Activated CD8-positive, alpha-beta memory T cell treated with anti-CD3 and anti-CD28 coated beads for 48 hours (primary cell): ENCODE results near the gene SMIM9.

Experiments used
- DNase-seq, 3 experiments: peaks; one replicate each; pipeline ENCODE4 v3.0.0-alpha.2; 2020; ENCODE audit warnings: low read depth in 2 of 3, low spot score in 2 of 3

SMIM9 gene

GRCh38 chrX:154784149-154784995 lies 50.1 kb downstream of the SMIM9 start:
- no peak for DNase-seq

DNA sequence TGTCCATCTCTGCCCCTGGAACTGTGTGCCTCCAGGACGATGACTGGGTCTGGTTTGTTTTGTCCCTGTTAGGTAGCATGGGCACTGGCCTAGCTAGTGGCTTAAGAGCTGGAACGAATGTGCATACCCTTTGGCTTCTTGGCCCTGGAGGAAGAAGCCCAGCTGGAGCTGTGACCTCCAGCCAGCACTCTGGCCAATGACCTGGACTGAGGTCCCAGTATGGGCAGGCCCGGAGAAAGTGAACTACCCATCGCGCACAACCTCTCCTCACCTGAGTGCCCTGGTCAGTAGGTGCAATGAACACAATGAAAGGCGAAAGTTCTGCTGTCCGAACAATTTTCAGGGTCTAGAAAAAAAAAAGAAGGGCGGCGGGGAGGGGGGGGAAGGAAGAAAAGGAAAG lies 53.5 kb downstream of the SMIM9 start:
- DNase-seq = no peak

- no peak for DNase-seq
Observed at GRCh38 chrX:154779261-154779660, 55.2 kb downstream of the SMIM9 start.

GRCh38 chrX:154776753-154777152 lies 57.7 kb downstream of the SMIM9 start:
- DNase-seq = no peak

GRCh38 chrX:154775419-154776349 lies 58.8 kb downstream of the SMIM9 start:
- no peak for DNase-seq

DNA sequence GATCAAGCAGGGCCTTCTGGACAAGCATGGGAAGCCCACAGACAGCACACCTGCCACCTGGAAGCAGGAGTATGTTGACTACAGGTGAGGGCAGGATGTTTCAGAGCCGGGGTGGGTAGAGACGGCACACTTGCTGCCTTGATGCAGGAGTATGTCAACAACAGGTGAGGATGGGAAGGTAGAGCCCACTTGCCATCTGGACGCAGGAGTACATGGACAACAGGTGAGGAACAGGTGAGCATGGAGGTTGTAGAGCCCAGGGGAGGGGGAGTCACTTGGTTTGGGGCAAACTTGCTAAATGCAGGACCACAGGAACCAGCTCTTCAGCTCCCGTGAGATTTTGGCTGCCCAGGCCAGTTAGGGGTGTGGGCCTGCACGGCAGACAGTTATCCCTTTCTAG lies 59.8 kb downstream of the SMIM9 start:
- DNase-seq = no peak
